K562 (cell line): ENCODE results near the gene VPS37D.

Source experiments
- MEIS2 ChIP-seq: fragments of 450-650 bp; IDR thresholded peaks from 2 replicates; pipeline ENCODE4 v1.6.1; 2014; ENCODE audit warnings: mild to moderate bottlenecking; ENCODE audit not compliant: partially characterized antibody
- SMC3 ChIP-seq: conservative IDR thresholded peaks from 2 replicates; pipeline ENCODE4 v1.6.1; 2011; ENCODE audit warnings: low read depth, low read length, improper control_type of control experiment; ENCODE audit not compliant: insufficient read depth

- TF ChIP-seq SMC3 (no peak), MEIS2 (no peak)
These were observed 23.0 kb downstream of the VPS37D start for GRCh38 chr7:73690646-73691045.
